Suprapubic skin (tissue), 4 donors: ENCODE data around the gene SYTL5. TPM values are rescaled to one million over a fixed set of nuclear protein-coding genes. Genes with fewer than 3 reads are reported as not detected.

Experiments
- DNase-seq, 2 donors: peaks; one replicate each; pipeline ENCODE4 v3.0.0-alpha.2; 2019; ENCODE audit warnings: low spot score in 2 of 2
- H3K27ac ChIP-seq: fragments of 200-600 bp; sonication (generic); one replicate; pipeline ENCODE4 v1.5.1; 2019
- H3K27me3 ChIP-seq: fragments of 200-600 bp; sonication (generic); one replicate; pipeline ENCODE4 v1.5.1; 2019
- H3K36me3 ChIP-seq: fragments of 200-600 bp; sonication (generic); one replicate; pipeline ENCODE4 v1.5.1; 2019
- H3K4me1 ChIP-seq: fragments of 200-600 bp; sonication (generic); one replicate; pipeline ENCODE4 v1.5.1; 2019
- H3K4me3 ChIP-seq: fragments of 200-600 bp; sonication (generic); one replicate; pipeline ENCODE4 v1.5.1; 2019; ENCODE audit warnings: mild to moderate bottlenecking
- H3K9me3 ChIP-seq: fragments of 200-600 bp; sonication (generic); one replicate; pipeline ENCODE4 v1.5.1; 2019
- CTCF ChIP-seq, 2 donors: fragments of 200-600 bp in 1 of 2; fragments of 450-650 bp in 1 of 2; sonication (generic) in 1 of 2; IDR thresholded peaks; one replicate each; pipeline ENCODE4 v1.5.1; 2016 to 2019; ENCODE audit warnings: antibody characterized with exemption in 2 of 2, mild to moderate bottlenecking in 1 of 2, moderate library complexity in 1 of 2
- EP300 ChIP-seq: sonication (generic); formaldehyde crosslinking; IDR thresholded peaks from one replicate; pipeline ENCODE4 v1.6.1; 2017; ENCODE audit warnings: antibody characterized with exemption
- POLR2A ChIP-seq, 2 donors: fragments of 450-650 bp; IDR thresholded peaks; one replicate each; pipeline ENCODE4 v1.6.1; 2017; ENCODE audit warnings: antibody characterized with exemption in 2 of 2, mild to moderate bottlenecking in 2 of 2, moderate library complexity in 2 of 2
- POLR2AphosphoS5 ChIP-seq, 3 donors: sonication (generic); formaldehyde crosslinking; IDR thresholded peaks; one replicate each; pipeline ENCODE4 v1.6.1; 2017; ENCODE audit warnings: antibody characterized with exemption in 3 of 3
- WGBS: methylation state at CpG from one replicate; pipeline ENCODE4 v1.1.5; 2018; 5-methylcytosine and 5-hydroxymethylcytosine counted together
- total RNA-seq, 4 donors: library from RNA; depleted of rRNA; stranded (reverse); fragments of >200 nt; gene quantifications; one replicate each; pipeline ENCODE4 v1.1.0, GENCODE V29; 2016

SYTL5 gene
- total RNA-seq, 4 donors from 2014 or later, result 0.25 to 0.65 (median 0.37) TPM

- H3K4me1 ChIP-seq, result no peaks in the 10 kb centered on the region
- no peak overlapping the region for H3K4me3 ChIP-seq
- H3K36me3 ChIP-seq, result no peaks in the 10 kb centered on the region
- no peak for TF ChIP-seq POLR2A (IDR thresholded peaks at IDR 0.05)
- no peak for TF ChIP-seq CTCF (IDR thresholded peaks at IDR 0.05)
- TF ChIP-seq EP300, result no peak
- no peak for TF ChIP-seq POLR2AphosphoS5 (IDR thresholded peaks at IDR 0.05)
- no peak overlapping the region for H3K27ac ChIP-seq
- no peak for DNase-seq
- no peaks in the 10 kb centered on the region for H3K27me3 ChIP-seq
- no peaks in the 10 kb centered on the region for H3K9me3 ChIP-seq
Measured at GRCh38 chrX:38099688-38100087, 93.3 kb downstream of the SYTL5 start.

- no peaks in the 10 kb centered on the region for H3K36me3 ChIP-seq
- peaks cover 3% of the 10 kb centered on the region for H3K4me1 ChIP-seq
- WGBS, result 68% methylated on average over 2 of the region's 2 CpGs
- no peak overlapping the region for H3K27ac ChIP-seq
- H3K4me3 ChIP-seq, result no peak overlapping the region
- no peak for DNase-seq
- H3K9me3 ChIP-seq, result no peaks in the 10 kb centered on the region
- no peak for TF ChIP-seq EP300
- TF ChIP-seq POLR2A (IDR thresholded peaks at IDR 0.05), result no peak
- TF ChIP-seq POLR2AphosphoS5 (IDR thresholded peaks at IDR 0.05), result no peak
- no peak for TF ChIP-seq CTCF (IDR thresholded peaks at IDR 0.05)
- no peaks in the 10 kb centered on the region for H3K27me3 ChIP-seq
Measured at GRCh38 chrX:38102240-38102639, 95.9 kb downstream of the SYTL5 start.

- Histone ChIP-seq H3K27ac (no peak overlapping the region), H3K27me3 (no peaks in the 10 kb centered on the region), H3K36me3 (no peaks in the 10 kb centered on the region), H3K9me3 (no peaks in the 10 kb centered on the region), H3K4me1 (peaks cover 3% of the 10 kb centered on the region), H3K4me3 (no peak overlapping the region)
- TF ChIP-seq EP300 (no peak), CTCF (IDR thresholded peaks at IDR 0.05) (no peak), POLR2AphosphoS5 (IDR thresholded peaks at IDR 0.05) (no peak), POLR2A (IDR thresholded peaks at IDR 0.05) (no peak)
- 67% methylated on average over 1 of the region's 1 CpG for WGBS
- DNase-seq, result no peak
Measured at GRCh38 chrX:38102875-38103274, 96.5 kb downstream of the SYTL5 start.

GRCh38 chrX:38103857-38104812 lies 97.8 kb downstream of the SYTL5 start:
- DNase-seq, result no peak
- Histone ChIP-seq H3K9me3 (no peaks in the 10 kb centered on the region), H3K4me1 (peaks cover 3% of the 10 kb centered on the region), H3K36me3 (no peaks in the 10 kb centered on the region), H3K27me3 (no peaks in the 10 kb centered on the region), H3K4me3 (no peak overlapping the region), H3K27ac (no peak overlapping the region)
- TF ChIP-seq POLR2AphosphoS5 (IDR thresholded peaks at IDR 0.05) (no peak), POLR2A (IDR thresholded peaks at IDR 0.05) (no peak), CTCF (IDR thresholded peaks at IDR 0.05) (no peak), EP300 (no peak)
- WGBS, result 80% methylated on average over 5 of the region's 5 CpGs

- Histone ChIP-seq H3K9me3 (no peaks in the 10 kb centered on the region), H3K36me3 (no peaks in the 10 kb centered on the region), H3K4me3 (no peak overlapping the region), H3K27me3 (no peaks in the 10 kb centered on the region), H3K4me1 (peaks cover 3% of the 10 kb centered on the region), H3K27ac (no peak overlapping the region)
- 75% methylated on average over 6 of the region's 6 CpGs for WGBS
- DNase-seq, result no peak
- TF ChIP-seq POLR2AphosphoS5 (IDR thresholded peaks at IDR 0.05) (no peak), CTCF (IDR thresholded peaks at IDR 0.05) (no peak), EP300 (no peak), POLR2A (IDR thresholded peaks at IDR 0.05) (no peak)
Measured at GRCh38 chrX:38105216-38105725, 98.9 kb downstream of the SYTL5 start.
